Aorta (tissue), 4 donors: ENCODE results near the gene RXFP4. TPM values are rescaled to one million over a fixed set of nuclear protein-coding genes. Genes with fewer than 3 reads are reported as not detected.

Experiments
- microRNA-seq, 2 donors: library from miRNA; unstranded; fragments of <30 nt; microRNA quantifications; one replicate each; pipeline ENCODE4 v1.2.0, GENCODE V29; 2020
- polyA plus RNA-seq, 2 donors: library from polyadenylated mRNA; stranded (reverse); fragments of 200-250 nt; gene quantifications; one replicate each; pipeline ENCODE4 v1.2.3, GENCODE V29; 2013
- total RNA-seq, 2 donors: library from RNA; stranded (reverse); fragmentation: NEBNext Ultra II Directional; extraction: Animal tissue kit (Norgen Biotek cat#: 25700); gene quantifications; one replicate each; pipeline ENCODE4 v1.2.1, GENCODE V29; 2021
- donor health status: healthy with polysubstance abuse.
- donor health status: Bipolar disorder and iron deficiency.
- donor health status: DM: no; HTN: no; CAD: no.
- donor health status: DM: yes; HTN: yes; CAD: no.

The RXFP4 gene
- total and polyA plus RNA-seq, 4 donors: not detected

Small RNA genes within 50 kb of the gene (microRNA-seq; reads per million reads assigned to microRNA genes)
- gene MIR6738: 0 reads per million in 2 donors

Other genes starting within 250 kb of the RXFP4 start
- 10 to 100 TPM; 65.4 to 81.9 TPM for gene GON4L, start 84.4 kb upstream of the RXFP4 start, total RNA-seq
- 10 to 100 TPM in 1 of 2 donors, 1 to 10 TPM in 1; 6.4 to 43.4 TPM for gene GON4L, start 84.4 kb upstream of the RXFP4 start, polyA plus RNA-seq
- gene SYT11, start 82.1 kb upstream of the RXFP4 start, total RNA-seq: 10 to 100 TPM; 42.8 to 49.5 TPM
- gene SYT11, start 82.1 kb upstream of the RXFP4 start, polyA plus RNA-seq: 10 to 100 TPM; 12.1 to 23.6 TPM
- gene RIT1, start 30.3 kb upstream of the RXFP4 start, total RNA-seq: 10 to 100 TPM; 49.6 to 49.9 TPM
- 10 to 100 TPM; 16.4 to 19.0 TPM for gene RIT1, start 30.3 kb upstream of the RXFP4 start, polyA plus RNA-seq
- 10 to 100 TPM; 47.0 to 60.5 TPM for gene KHDC4, start 7.2 kb upstream of the RXFP4 start, total RNA-seq
- 10 to 100 TPM in 1 of 2 donors, 1 to 10 TPM in 1; 6.8 to 49.5 TPM for gene KHDC4, start 7.2 kb upstream of the RXFP4 start, polyA plus RNA-seq
- 100 to 1,000 TPM; 175 to 217 TPM for gene ARHGEF2, start 36.9 kb downstream of the RXFP4 start, total RNA-seq
- 10 to 100 TPM; 58.3 to 58.9 TPM for gene ARHGEF2, start 36.9 kb downstream of the RXFP4 start, polyA plus RNA-seq
- 100 to 1,000 TPM; 151 to 152 TPM for gene SSR2, start 79.3 kb downstream of the RXFP4 start, total RNA-seq
- gene SSR2, start 79.3 kb downstream of the RXFP4 start, polyA plus RNA-seq: 100 to 1,000 TPM; 232 to 245 TPM
- gene UBQLN4, start 112.2 kb downstream of the RXFP4 start, total RNA-seq: 10 to 100 TPM; 23.8 to 25.7 TPM
- gene UBQLN4, start 112.2 kb downstream of the RXFP4 start, polyA plus RNA-seq: 10 to 100 TPM; 14.5 to 16.0 TPM
- gene LAMTOR2, start 113.1 kb downstream of the RXFP4 start, total RNA-seq: 10 to 100 TPM; 31.6 to 41.2 TPM
- 100 to 1,000 TPM in 1 of 2 donors, 10 to 100 TPM in 1; 78.3 to 129 TPM for gene LAMTOR2, start 113.1 kb downstream of the RXFP4 start, polyA plus RNA-seq
- not detected for gene RAB25, start 119.5 kb downstream of the RXFP4 start, total RNA-seq
- gene RAB25, start 119.5 kb downstream of the RXFP4 start, polyA plus RNA-seq: 10 to 100 TPM in 1 of 2 donors, 1 to 10 TPM in 1; 1.5 to 32.4 TPM
- gene MEX3A, start 140.8 kb downstream of the RXFP4 start, total RNA-seq: 1 to 10 TPM; 1.2 to 1.6 TPM
- gene MEX3A, start 140.8 kb downstream of the RXFP4 start, polyA plus RNA-seq: under 1 TPM; 0.03 to 0.13 TPM
- gene LMNA, start 173.1 kb downstream of the RXFP4 start, total RNA-seq: 1,000 to 10,000 TPM in 1 of 2 donors, 100 to 1,000 TPM in 1; 497 to 1,067 TPM
- 100 to 1,000 TPM in 1 of 2 donors, 10 to 100 TPM in 1; 94.3 to 378 TPM for gene LMNA, start 173.1 kb downstream of the RXFP4 start, polyA plus RNA-seq
- gene SEMA4A, start 211.9 kb downstream of the RXFP4 start, total RNA-seq: 10 to 100 TPM in 1 of 2 donors, 1 to 10 TPM in 1; 8.9 to 20.0 TPM
- gene SEMA4A, start 211.9 kb downstream of the RXFP4 start, polyA plus RNA-seq: 1 to 10 TPM; 3.0 to 4.7 TPM